Adrenal gland (tissue), 12 donors: Measurements from ENCODE around the gene SPATA33. TPM values are rescaled to one million over a fixed set of nuclear protein-coding genes. Genes with fewer than 3 reads are reported as not detected.
"Not testable (repeated sequence)": the region's sequence is repeated elsewhere in the genome, so short reads cannot be mapped to it uniquely, and the experiment has no call there.

Experiments used
- DNase-seq, 7 donors: peaks; one replicate each; pipeline ENCODE4 v3.0.0-alpha.2; 2019 to 2020
- H3K27ac ChIP-seq, 5 donors: fragments of 200-600 bp; sonication (generic) in 4 of 5; 1 replicate in 3 of 5; 2 replicates in 2 of 5; pipeline versions ENCODE4 v1.5.1 to v1.8.0; 2016 to 2020; ENCODE audit warnings: mild to moderate bottlenecking in 1 of 5
- H3K27me3 ChIP-seq: fragments of 200-600 bp; 2 replicates; pipeline ENCODE4 v1.8.0; 2021
- H3K36me3 ChIP-seq, 2 donors: fragments of 200-600 bp; replicated peaks in 1 of 2; 1 replicate in 1 of 2; 2 replicates in 1 of 2; pipeline versions ENCODE4 v1.5.1 to v1.8.0; 2018 to 2022
- H3K4me1 ChIP-seq, 2 donors: fragments of 200-600 bp; replicated peaks in 1 of 2; 1 replicate in 1 of 2; 2 replicates in 1 of 2; pipeline versions ENCODE4 v1.5.1 to v1.8.0; 2018 to 2021
- H3K4me3 ChIP-seq, 4 donors: fragments of 200-600 bp; sonication (generic) in 3 of 4; one replicate each; pipeline ENCODE4 v1.5.1; 2016 to 2018
- H3K9me3 ChIP-seq, 3 donors: fragments of 200-600 bp; sonication (generic) in 1 of 3; replicated peaks in 1 of 3; 1 replicate in 2 of 3; 2 replicates in 1 of 3; pipeline versions ENCODE4 v1.5.1 to v1.8.0; 2016 to 2021
- POLR2A ChIP-seq, 2 donors: fragments of 450-650 bp; IDR thresholded peaks; one replicate each; pipeline ENCODE4 v1.6.1; 2017; ENCODE audit warnings: antibody characterized with exemption in 2 of 2, mild to moderate bottlenecking in 2 of 2, moderate library complexity in 1 of 2
- WGBS, 4 donors: extraction: QIAGEN DNeasy Blood & Tissue Kit in 2 of 4; methylation state at CpG; one replicate each; pipeline versions ENCODE4 v1.1.5 to v1.1.7; 2013 to 2017; 5-methylcytosine and 5-hydroxymethylcytosine counted together
- intact Hi-C, 2 donors: fragments of 100-400 bp; cut with DNase I; formaldehyde crosslinking; loops; one replicate each; pipeline versions ENCODE4 v1.14.1 to v1.15.0; 2022 to 2023
- polyA plus RNA-seq, 3 donors: library from polyadenylated mRNA; stranded (reverse); fragments of 200-250 nt in 2 of 3; fragments of 350-450 nt in 1 of 3; fragmentation: Illumina TruSeq in 1 of 3; extraction: RNeasy Lipid Tissue Mini Kit (QIAGEN cat#74804) in 1 of 3; gene quantifications; one replicate each; pipeline ENCODE4 v1.2.3, GENCODE V29; 2013 to 2014
- total RNA-seq, 9 donors: library from RNA; depleted of rRNA in 4 of 9; stranded (reverse); fragments of >200 nt in 4 of 9; fragments of 120-200 nt in 1 of 9; fragmentation: NEBNext Ultra II Directional in 1 of 9; extraction: Animal tissue kit (Norgen Biotek cat#: 25700) in 1 of 9; gene quantifications; one replicate each; pipeline versions ENCODE4 v1.1.0 to v1.2.4, GENCODE V29; 2013 to 2023
- TF ChIP-seq, protein P1 (sequence below), 6 experiments: fragments of 450-650 bp in 4 of 6; fragments of 200-600 bp in 2 of 6; sonication (generic) in 1 of 6; IDR thresholded peaks; 1 replicate in 5 of 6; 2 replicates in 1 of 6; pipeline versions ENCODE4 v1.5.1 to v1.8.0; 2016 to 2021; ENCODE audit warnings: antibody characterized with exemption in 6 of 6, mild to moderate bottlenecking in 2 of 6, moderate library complexity in 1 of 6
- donor health status: healthy with polysubstance abuse.
- donor health status: Bipolar disorder and iron deficiency.
- donor health status: DM: yes; HTN: yes; CAD: no.
- donor health status: DM: no; HTN: no; CAD: no.
- donor health status: DM: no; HTN: no; CAD: no.
- donor health status: DM: yes; HTN: yes; CAD: no.

Gene SPATA33
- total and polyA plus RNA-seq, 12 donors, result 1.9 to 13.5 (median 4.8) TPM

GRCh38 chr16:89687092-89687940 is 29.7 kb downstream of the SPATA33 start:
- H3K27me3 ChIP-seq, result no peaks in the 10 kb centered on the region
- peaks cover 8 to 10% of the 10 kb centered on the region in 2 donors for H3K4me1 ChIP-seq
- peak overlapping the region; percentile 42 to 82 (median 68) for H3K4me3 ChIP-seq
- H3K27ac ChIP-seq, result peak overlapping the region in 3 of 5 donors; percentile 45 to 81 (median 59)
- DNase-seq, result peak in 1 of 7 donors; percentile 22
- intact Hi-C loops, result no loop called here
- TF ChIP-seq, protein P1, sequence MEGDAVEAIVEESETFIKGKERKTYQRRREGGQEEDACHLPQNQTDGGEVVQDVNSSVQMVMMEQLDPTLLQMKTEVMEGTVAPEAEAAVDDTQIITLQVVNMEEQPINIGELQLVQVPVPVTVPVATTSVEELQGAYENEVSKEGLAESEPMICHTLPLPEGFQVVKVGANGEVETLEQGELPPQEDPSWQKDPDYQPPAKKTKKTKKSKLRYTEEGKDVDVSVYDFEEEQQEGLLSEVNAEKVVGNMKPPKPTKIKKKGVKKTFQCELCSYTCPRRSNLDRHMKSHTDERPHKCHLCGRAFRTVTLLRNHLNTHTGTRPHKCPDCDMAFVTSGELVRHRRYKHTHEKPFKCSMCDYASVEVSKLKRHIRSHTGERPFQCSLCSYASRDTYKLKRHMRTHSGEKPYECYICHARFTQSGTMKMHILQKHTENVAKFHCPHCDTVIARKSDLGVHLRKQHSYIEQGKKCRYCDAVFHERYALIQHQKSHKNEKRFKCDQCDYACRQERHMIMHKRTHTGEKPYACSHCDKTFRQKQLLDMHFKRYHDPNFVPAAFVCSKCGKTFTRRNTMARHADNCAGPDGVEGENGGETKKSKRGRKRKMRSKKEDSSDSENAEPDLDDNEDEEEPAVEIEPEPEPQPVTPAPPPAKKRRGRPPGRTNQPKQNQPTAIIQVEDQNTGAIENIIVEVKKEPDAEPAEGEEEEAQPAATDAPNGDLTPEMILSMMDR (IDR thresholded peaks at IDR 0.05), result no peak
- no peak for TF ChIP-seq POLR2A (IDR thresholded peaks at IDR 0.05)
- peaks cover 0 to 28% of the 10 kb centered on the region in 2 donors for H3K36me3 ChIP-seq
- no peaks in the 10 kb centered on the region for H3K9me3 ChIP-seq
- 12 to 26% (median 14%) methylated on average over 18 to 42 of the region's 42 CpGs for WGBS, 4 donors

- intact Hi-C loops, result no loop called here
- no peaks in the 10 kb centered on the region for H3K9me3 ChIP-seq
- no peaks in the 10 kb centered on the region for H3K27me3 ChIP-seq
- no peak overlapping the region for H3K4me3 ChIP-seq
- H3K36me3 ChIP-seq, result peaks cover 0 to 37% of the 10 kb centered on the region in 2 donors
- no peak for DNase-seq
- no peak for TF ChIP-seq POLR2A (IDR thresholded peaks at IDR 0.05)
- TF ChIP-seq, protein P1 (IDR thresholded peaks at IDR 0.05), result no peak
- WGBS, 4 donors, result 86 to 96% (median 88%) methylated on average over 5 of the region's 5 CpGs
- no peak overlapping the region for H3K27ac ChIP-seq
- peaks cover 8 to 10% of the 10 kb centered on the region in 2 donors for H3K4me1 ChIP-seq
Measured at GRCh38 chr16:89688395-89688794, 30.8 kb downstream of the SPATA33 start.

GRCh38 chr16:89689142-89689541 is 31.5 kb downstream of the SPATA33 start:
- WGBS, 4 donors, result 92 to 97% (median 93%) methylated on average over 11 to 13 of the region's 13 CpGs

DNA sequence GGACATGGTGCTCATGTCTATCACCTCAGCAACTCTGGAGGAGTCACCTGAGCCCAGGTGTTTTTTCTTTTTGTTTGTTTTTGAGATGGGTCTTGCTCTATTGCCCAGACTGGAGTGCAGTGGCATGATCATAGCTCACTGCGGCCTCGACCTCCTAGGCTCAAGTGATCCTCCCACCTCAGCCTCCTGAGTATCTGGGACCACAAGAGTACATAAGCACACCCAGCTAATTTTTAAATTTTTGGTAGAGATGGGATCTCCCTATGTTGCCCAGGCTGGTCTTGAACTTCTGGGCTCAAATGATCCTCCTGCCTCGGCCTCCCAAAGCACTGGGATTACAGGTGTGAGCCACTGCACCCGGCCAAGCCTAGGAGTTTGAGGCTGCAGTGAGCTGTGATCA is 32.0 kb downstream of the SPATA33 start:
- H3K4me1 ChIP-seq, H3K27ac ChIP-seq, H3K4me3 ChIP-seq, H3K9me3 ChIP-seq, intact Hi-C loops, H3K27me3 ChIP-seq, DNase-seq: not testable (repeated sequence)
- WGBS, 4 donors, result 78 to 92% (median 90%) methylated on average over 4 of the region's 4 CpGs
- H3K36me3 ChIP-seq, result peaks cover 0 to 49% of the 10 kb centered on the region in 2 donors

More at GRCh38 chr16:89689142-89689541, 31.5 kb downstream of the SPATA33 start:
- Histone ChIP-seq H3K4me1 (peaks cover 8 to 10% of the 10 kb centered on the region in 2 donors), H3K27ac (no peak overlapping the region), H3K9me3 (no peaks in the 10 kb centered on the region), H3K4me3 (no peak overlapping the region), H3K27me3 (no peaks in the 10 kb centered on the region), H3K36me3 (peaks cover 0 to 44% of the 10 kb centered on the region in 2 donors)
- intact Hi-C loops, result no loop called here
- no peak for DNase-seq
- TF ChIP-seq POLR2A (IDR thresholded peaks at IDR 0.05), result no peak
- TF ChIP-seq, protein P1 (IDR thresholded peaks at IDR 0.05), result no peak
